ENCODE measurements around the gene ROBO3.
A peak's percentile ranks its signal among the peaks of the same experiment; 100 is the strongest.

The ROBO3 gene

DNA sequence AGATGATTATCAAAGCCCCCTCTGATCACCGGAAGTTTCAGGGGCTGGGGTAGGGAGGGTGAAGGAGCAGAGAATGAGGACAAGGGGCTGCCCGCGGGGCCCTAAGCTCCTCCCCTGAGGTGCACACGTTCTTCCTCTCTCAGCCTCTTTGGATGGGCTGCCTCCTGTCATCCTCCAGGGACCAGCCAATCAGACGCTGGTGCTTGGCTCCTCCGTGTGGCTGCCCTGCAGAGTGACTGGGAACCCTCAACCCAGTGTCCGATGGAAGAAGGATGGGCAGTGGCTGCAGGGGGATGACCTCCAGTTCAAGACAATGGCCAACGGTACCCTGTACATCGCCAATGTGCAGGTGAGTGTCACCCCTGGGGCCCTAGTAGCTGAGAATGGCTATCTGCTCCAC, 7.5 kb downstream of the ROBO3 start:
- Histone ChIP-seq H3K4me3 (no peak overlapping the region), H3K27ac (no peak overlapping the region)

DNA sequence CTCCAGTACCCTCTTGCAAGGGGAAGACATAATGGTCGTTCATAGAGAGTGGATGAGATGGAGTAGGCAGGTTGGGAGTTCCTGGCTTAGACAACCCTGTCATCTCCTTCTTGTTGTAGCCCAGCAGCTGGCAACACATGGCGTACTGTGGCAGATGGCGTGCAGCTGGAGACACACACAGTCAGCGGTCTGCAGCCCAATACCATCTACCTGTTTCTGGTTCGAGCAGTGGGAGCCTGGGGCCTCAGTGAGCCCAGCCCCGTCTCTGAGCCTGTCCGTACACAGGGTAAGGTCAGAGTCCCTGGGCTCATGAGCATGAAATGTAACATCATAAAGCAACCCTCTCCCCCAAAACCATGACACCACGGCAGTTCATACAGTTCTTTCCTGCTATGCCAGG, 8.7 kb downstream of the ROBO3 start:
- no peak overlapping the region for H3K27ac ChIP-seq
- H3K4me3 ChIP-seq, result no peak overlapping the region

- H3K4me3 ChIP-seq, result no peak overlapping the region
Measured at GRCh38 chr11:124874571-124875255, 9.5 kb downstream of the ROBO3 start.

DNA sequence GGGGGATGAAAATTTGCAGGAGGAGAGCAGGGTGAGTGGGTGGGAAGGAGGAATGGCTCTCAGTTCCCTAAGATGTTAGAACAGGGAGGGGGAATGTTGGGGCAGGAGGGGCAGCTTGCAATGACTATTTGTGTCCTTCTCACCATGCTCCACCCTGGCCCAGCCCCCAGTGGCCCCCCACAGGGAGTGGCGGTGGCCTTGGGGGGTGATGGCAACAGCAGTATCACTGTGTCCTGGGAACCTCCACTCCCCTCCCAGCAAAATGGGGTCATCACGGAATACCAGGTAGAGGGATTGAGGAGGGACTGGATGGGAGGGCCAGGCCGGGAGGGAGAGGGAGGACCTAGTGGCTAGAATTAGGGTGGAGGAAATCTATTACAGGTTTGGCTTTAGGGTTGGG, 10.2 kb downstream of the ROBO3 start:
- Histone ChIP-seq H3K27ac (no peak overlapping the region), H3K4me3 (peak overlapping the region in 1 of 7 experiments; percentile 51)

More at GRCh38 chr11:124874571-124875255, 9.5 kb downstream of the ROBO3 start:
- no peak overlapping the region for H3K27ac ChIP-seq

DNA sequence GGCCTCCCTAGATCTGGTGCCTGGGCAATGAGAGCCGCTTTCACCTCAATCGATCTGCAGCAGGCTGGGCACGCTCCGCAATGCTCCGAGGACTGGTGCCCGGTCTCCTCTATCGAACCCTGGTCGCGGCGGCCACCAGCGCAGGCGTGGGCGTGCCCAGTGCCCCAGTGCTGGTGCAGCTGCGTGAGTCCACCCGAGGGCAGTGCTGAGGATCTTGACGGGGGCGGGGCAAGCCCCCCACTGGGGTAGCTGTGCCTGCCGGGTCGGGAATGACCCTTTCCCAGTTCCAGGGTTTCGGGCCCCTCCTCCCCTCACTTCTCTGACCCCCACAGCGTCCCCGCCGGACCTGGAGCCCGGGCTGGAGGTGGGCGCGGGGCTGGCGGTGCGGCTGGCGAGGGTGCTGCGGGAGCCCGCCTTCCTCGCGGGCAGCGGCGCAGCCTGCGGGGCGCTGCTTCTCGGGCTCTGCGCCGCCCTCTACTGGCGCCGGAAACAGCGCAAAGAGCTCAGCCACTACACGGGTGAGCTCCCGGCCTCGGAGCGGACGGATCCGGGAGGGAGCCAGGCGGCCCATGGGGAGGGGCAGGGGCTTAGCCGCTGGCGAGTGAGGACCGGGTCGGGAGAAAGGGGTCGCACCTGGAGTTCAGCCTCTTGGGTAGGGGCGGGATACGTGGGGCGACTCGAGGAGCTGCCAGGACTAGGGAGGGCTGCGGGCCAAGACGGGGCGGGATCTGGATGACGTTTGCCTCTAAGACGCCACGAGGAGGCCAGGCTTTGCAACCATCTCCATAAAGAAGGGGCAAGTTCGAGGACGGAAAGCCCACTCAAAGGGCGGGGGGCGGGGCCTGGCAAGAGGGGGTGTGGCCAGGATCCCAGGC, 10.9 kb downstream of the ROBO3 start:
- H3K4me3 ChIP-seq, result peak overlapping the region; percentile 23 to 56 (median 48)
- H3K27ac ChIP-seq, result peak overlapping the region in 20 of 21 experiments; percentile 29 to 86 (median 81)

DNA sequence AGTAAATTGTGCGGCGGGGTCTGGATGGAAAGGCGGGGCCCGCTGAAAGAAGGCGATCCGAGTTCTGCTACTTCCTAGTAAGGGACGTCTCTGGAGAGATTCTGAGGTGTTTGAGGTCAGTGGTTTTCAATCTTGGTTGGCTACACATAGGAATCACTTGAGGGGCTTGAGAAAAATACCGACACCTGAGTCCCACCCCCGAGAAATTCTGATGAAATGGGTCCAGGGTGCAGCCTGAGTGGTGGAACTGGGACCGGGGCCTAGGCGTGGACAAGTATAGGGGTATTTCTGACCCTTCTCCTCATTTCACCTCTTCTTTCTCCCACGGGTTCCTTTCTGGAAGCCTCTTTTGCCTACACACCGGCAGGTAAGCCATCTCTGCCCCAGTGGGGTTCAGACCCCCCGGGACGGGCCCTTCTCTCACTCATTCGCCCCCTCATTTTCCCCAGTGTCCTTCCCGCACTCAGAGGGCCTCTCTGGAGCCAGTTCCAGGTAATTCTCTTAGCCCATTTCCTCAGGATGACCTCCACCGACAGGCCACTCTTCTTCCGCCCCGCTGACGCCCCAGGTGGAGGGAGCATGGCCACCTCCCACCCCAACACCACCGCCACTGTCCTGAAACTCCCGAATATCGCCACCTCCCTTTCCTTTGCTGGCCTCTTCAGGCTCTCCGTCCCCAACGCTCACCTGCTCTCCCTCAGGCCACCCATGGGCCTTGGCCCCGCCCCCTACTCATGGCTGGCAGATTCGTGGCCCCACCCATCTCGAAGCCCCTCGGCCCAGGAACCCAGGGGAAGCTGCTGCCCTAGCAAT, 11.8 kb downstream of the ROBO3 start:
- Histone ChIP-seq H3K27ac (peak overlapping the region in 18 of 21 experiments; percentile 29 to 86 (median 81)), H3K4me3 (peak overlapping the region; percentile 23 to 56 (median 48))

- peak overlapping the region in 4 of 7 experiments; percentile 46 to 51 (median 50) for H3K4me3 ChIP-seq
- H3K27ac ChIP-seq, result peak overlapping the region in 4 of 21 experiments; percentile 40 to 85 (median 68)
Measured at GRCh38 chr11:124877631-124877909, 12.3 kb downstream of the ROBO3 start.

DNA sequence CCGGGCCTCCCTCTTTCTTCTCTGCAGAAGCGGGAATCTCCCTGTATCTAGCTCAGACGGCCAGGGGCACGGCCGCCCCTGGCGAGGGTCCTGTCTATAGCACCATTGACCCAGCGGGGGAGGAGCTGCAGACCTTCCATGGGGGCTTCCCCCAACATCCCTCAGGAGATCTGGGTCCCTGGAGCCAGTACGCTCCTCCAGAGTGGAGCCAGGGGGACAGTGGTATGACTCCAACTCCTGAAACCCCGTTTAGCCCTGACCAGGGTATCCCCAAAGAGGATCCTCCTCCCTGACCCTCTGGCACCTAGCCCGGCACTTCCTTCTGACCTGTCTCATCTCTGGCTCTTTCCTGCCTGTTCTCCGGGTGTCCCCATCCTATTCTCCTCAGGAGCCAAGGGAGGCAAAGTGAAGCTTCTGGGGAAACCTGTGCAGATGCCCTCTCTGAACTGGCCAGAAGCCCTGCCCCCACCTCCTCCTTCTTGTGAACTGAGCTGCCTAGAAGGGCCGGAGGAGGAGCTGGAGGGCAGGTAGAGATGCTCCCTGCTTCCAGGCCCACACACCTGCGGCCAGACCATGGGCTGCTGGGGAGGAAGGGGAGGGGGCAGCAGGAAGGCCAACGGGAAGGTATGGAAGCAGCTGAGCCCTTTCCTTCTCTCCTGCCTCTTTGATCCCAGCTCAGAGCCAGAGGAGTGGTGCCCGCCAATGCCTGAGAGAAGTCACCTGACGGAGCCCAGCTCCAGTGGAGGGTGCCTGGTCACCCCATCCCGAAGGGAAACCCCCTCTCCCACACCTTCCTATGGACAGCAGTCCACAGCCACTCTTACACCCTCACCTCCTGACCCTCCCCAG, 12.9 kb downstream of the ROBO3 start:
- Histone ChIP-seq H3K27ac (peak overlapping the region in 1 of 21 experiments; percentile 85), H3K4me3 (peak overlapping the region in 1 of 7 experiments; percentile 51)

DNA sequence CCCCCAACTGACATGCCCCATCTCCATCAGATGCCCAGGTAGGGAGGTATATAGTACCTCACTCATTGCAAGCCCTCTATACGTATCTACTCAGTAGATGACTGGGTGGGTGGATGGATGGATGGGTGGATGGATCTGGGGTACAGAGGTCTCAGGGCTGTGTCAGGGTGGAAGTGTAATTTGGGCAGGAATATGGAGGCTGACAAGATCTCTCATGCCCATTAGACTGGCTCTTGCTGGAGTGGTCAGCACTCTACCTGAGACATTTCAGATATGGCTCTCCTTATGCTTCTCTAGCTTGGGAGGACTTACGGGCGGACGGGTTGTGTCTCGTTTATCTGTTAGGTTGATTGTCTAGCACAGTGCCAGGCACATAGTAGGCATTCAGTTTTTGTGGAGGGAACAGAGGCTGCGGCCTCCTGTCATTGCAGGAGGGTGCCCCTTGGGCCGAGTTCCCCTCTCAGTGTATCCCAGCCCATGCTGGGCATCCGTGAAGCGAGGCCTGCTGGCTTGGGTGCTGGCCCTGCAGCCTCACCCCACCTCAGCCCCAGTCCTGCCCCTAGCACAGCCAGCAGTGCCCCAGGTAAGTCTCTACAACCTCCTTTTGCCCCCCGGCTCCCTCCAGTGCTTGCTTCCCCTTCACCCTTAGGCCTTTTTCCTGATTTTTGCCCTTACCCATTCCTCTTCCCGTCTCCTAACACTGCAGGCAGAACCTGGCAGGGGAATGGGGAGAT, 13.7 kb downstream of the ROBO3 start:
- no peak overlapping the region for H3K27ac ChIP-seq
- H3K4me3 ChIP-seq, result no peak overlapping the region

DNA sequence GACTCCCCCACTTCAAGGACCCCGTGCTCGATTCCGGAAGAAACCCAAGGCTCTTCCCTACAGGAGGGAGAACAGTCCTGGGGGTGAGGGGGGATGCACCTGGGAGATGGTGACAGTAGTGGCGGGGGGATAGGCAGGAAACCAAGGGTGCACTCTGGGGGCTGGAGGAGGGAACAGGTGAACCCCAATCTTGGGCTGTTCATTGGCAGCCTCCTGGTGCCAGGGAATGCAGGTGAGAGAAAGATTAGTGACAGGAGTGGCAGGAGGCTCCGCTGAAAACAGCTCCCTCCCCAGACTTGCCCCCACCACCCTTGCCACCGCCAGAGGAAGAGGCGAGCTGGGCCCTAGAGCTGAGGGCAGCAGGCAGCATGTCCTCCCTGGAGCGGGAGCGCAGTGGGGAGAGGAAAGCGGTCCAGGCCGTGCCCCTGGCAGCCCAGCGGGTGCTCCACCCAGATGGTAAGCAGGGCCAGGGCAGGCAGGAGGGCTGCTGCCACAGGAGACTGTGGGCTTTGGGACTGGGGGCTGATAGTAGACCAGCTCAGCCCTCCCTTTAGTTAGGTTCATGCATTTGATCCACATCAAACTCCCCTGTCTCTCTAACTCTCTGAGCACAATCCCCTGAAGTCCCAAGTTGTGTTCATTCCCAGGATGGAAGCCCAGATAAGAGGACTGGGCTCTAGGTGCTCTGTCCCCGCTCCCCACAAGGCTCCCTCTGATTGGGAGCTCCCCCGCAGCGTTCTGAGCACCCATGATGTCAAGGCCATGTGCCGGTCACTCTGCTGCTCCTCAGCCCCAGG, 14.5 kb downstream of the ROBO3 start:
- no peak overlapping the region for H3K27ac ChIP-seq
- H3K4me3 ChIP-seq, result no peak overlapping the region

DNA sequence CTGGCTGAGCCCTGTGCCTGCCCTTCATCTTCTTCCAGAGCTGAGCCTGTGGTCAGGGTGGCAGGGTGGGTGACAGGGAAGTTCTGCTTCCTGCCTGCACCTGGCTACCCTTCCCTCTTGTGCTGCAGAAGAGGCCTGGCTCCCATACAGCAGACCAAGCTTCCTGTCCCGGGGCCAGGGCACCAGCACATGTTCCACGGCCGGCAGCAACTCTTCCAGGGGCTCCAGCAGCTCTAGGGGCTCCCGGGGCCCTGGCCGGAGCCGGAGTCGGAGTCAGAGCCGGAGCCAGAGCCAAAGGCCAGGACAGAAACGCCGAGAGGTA, 15.0 kb downstream of the ROBO3 start:
- no peak overlapping the region for H3K27ac ChIP-seq

GRCh38 chr11:124880958-124881357, 15.7 kb downstream of the ROBO3 start:
- no peak overlapping the region for H3K27ac ChIP-seq
- no peak overlapping the region for H3K4me3 ChIP-seq

More for the DNA sequence above, 15.0 kb downstream of the ROBO3 start:
- H3K4me3 ChIP-seq, result no peak overlapping the region

- Histone ChIP-seq H3K27ac (peak overlapping the region in 4 of 21 experiments; percentile 19 to 54 (median 36)), H3K4me3 (no peak overlapping the region)
Measured at GRCh38 chr11:124882339-124883071, 17.3 kb downstream of the ROBO3 start.

DNA sequence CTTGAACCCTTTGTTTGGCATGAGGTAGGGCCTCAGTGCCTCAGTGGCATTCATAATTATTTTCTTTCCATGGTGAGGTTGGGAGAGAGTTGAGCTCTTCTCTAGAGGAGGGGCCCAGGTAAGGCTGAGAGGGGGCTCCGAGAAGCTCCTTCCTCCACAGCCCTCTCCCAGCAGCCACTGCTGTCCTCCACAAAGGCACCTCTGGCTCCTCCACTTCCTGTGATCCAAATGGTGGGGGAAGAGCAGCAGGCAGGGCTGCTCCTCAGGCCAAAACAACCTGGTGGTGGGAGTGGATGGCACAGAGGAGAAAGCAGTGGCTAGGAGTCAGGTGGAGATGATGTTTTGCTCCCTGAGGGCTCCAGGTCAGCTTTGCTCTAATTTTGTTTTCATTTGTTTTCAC, 19.1 kb downstream of the ROBO3 start:
- H3K4me3 ChIP-seq, result no peak overlapping the region
- no peak overlapping the region for H3K27ac ChIP-seq

- Histone ChIP-seq H3K27ac (no peak overlapping the region), H3K4me3 (no peak overlapping the region)
Measured at GRCh38 chr11:124884869-124885479, 19.7 kb downstream of the ROBO3 start.

GRCh38 chr11:124886476-124886875, 21.2 kb downstream of the ROBO3 start:
- Histone ChIP-seq H3K4me3 (no peak overlapping the region), H3K27ac (no peak overlapping the region)
